T-helper 1 cell (primary cell): ENCODE results near the gene RBM28.
A peak's percentile ranks its signal among the peaks of the same experiment; 100 is the strongest.

Experiments
- DNase-seq, 5 donors: peaks; one replicate each; pipeline ENCODE4 v3.0.0-alpha.2; 2012 to 2020
- total RNA-seq, 4 donors: gene quantifications; one replicate each; lab custom pipeline; 2026; lab: John Stamatoyannopoulos, UW

Gene RBM28, protein sequence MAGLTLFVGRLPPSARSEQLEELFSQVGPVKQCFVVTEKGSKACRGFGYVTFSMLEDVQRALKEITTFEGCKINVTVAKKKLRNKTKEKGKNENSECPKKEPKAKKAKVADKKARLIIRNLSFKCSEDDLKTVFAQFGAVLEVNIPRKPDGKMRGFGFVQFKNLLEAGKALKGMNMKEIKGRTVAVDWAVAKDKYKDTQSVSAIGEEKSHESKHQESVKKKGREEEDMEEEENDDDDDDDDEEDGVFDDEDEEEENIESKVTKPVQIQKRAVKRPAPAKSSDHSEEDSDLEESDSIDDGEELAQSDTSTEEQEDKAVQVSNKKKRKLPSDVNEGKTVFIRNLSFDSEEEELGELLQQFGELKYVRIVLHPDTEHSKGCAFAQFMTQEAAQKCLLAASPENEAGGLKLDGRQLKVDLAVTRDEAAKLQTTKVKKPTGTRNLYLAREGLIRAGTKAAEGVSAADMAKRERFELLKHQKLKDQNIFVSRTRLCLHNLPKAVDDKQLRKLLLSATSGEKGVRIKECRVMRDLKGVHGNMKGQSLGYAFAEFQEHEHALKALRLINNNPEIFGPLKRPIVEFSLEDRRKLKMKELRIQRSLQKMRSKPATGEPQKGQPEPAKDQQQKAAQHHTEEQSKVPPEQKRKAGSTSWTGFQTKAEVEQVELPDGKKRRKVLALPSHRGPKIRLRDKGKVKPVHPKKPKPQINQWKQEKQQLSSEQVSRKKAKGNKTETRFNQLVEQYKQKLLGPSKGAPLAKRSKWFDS
- total RNA-seq: 23.6 to 59.4 (median 49.3) reads per million in 4 donors

DNA sequence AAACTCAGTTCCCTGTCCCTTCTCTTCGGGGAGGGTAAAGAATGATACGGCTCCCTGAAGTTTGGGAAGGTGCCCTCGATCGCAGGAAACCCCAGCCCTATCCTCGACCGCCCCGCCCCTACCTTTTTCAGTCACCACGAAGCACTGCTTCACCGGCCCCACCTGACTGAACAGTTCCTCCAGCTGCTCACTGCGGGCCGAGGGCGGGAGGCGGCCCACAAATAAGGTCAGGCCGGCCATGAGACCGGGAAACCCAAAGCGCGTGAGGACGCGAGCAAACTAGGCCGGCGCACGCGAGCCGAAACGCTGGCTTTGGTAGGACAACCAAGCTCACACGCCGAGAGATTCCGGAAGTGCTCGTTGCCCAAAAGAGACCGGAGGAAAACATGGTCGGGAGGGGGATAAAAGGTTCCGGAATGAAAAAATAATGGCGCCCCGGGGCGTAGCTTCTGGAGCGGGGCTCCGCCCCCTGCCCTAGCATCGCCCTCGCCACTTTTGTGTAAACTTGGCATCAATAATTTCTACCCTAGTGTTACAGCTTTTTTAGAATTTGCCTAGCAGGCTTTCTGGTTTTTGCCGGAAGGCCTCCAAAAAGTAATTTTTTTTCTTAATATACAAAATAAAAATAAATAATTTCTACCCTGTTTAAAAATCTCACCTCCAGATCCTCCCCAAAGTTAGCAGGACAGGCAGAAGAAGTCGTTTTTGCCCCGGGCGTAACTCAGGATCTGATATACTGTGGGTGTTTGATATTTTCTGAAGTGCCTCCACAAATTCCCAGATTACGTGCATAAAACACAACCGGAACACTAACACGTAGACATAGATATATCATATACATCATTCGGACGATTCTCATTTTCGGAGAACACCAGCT lies at the start of gene RBM28:
Gene RBM28, minus strand, starts transcription at position 355 of the 877 bp plus-strand sequence. Its CDS starts 115 bp downstream, at position 240.
- DNase-seq: peak; percentile 58 to 90 (median 74)

DNA sequence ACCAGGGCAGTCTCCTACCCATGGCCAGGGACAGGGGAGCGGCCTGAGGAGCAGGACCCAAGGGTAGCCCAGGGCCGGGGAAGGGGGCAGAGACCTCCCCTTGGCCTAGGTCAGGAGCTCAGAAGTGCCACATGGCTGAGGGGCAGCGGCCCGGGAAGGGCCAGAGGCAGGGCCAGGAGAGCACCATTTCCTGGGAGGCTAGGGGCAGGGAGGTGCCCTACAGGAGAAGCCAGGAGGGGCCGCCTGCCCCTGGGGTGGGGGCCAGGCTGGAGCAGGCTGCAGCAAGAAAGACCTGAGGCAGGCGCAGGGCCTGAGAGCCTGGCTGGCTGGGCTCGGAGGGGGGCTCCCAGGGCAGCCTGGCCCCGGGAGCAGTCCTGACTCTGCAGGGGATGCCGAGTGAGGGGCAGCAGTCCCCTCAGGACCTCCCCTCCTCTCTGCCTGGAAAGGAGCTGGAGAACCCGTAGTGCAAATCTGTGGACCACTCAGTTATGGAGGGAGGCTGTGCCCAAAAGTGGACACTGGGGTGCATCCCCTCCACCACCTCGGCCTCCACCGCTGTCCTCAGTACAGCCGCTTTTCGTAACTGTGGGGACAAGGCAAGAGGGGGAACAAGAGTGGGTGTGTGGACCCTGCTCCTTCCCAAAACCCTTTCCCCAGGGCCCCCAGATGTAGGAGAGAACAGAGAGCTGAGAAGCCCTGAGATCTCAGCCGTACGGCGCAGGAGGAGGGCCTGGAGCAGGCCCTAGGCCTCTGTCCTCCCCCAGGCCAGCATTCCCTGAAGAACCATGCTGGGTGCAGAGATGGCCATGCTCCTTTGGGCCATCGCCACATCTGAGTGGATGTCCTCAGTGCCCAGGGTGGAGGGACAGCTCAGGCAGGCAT lies 49.0 kb upstream of the RBM28 start:
- no peak for DNase-seq

DNA sequence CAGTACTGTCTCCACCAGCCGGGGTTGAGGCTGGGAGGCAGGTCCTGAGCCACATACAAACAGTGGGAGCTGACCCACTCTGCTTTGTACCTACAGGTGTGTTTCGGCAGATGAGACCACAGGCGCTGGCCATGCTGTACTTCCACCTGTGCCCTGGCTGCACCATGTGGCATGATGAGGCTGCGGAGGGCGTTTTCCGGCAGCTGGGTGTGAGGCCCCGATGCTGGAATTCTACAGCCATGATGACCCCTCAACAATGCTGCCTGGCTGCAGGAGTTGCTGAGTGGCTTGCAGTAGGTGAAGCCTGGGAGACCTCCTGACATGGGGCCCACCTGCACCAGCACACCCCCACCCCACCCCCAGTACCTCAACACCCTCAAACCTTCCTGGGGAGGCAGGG lies 48.1 kb upstream of the RBM28 start:
- DNase-seq: no peak

DNA sequence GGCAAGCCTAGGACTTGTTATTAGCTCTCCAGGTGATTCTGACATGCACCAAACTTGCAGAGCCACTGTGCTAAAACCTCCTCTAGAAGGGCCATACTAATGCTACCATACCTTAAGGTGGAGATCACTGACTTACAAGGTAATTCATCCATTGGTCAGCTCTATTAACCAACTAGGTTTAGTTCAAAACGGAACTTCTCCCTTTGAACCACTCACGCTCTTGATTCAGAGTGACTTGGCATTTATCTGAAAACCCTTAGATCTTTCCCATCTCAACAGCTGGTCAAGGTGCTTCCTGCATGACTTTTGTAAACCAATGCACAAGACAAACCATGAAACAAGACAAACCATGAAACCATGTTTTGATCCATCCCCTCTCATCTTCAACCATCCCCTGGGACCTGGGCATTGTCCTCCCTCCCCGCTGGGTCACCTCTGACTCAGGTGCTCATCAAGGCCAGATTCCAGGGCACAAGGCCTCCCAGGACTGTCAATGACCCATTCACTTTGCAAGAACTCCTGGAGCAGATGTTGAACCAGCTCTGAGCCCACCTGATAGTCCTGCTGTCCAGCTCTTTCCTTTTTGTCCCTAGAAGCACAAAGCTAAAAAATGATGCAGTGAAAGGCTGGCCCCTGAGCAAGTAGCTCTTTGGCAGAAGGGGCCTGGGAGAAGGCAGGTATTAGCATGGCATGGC lies 47.3 kb upstream of the RBM28 start:
- no peak for DNase-seq

DNA sequence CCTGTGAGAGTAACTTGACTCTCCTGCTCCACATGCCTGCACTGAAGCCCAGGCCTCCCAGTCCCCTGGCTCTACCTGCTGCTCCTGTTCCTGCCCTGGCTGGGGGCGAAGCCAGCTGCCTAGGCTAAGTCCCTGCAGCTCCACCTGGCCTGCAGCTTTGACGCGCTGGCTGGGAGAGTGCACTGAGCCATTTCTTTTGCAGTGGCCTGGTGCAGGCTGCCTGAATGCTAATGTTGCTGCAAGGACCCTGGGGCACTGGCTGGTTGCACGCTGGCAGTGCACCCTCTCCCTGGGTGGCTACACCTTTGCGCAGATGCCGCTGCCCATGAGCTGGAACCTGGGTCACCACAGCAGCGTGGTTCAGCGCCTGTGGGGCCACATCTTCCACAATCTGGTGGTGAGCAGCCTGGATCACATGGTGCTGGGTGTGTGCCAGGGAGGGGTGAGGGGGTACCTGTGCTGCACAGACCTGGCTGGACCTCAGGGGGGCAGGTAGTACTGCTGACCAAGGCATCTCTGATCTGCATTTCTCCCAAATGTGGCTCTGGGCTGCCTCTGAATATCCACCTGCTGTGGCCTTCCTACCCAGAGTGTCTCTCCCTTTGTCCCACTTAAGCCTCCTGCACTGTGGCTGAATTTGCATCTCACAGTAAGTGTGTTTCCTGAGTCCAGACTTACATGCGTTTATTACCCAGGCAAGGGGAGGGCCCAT lies 46.1 kb upstream of the RBM28 start:
- no peak for DNase-seq

DNA sequence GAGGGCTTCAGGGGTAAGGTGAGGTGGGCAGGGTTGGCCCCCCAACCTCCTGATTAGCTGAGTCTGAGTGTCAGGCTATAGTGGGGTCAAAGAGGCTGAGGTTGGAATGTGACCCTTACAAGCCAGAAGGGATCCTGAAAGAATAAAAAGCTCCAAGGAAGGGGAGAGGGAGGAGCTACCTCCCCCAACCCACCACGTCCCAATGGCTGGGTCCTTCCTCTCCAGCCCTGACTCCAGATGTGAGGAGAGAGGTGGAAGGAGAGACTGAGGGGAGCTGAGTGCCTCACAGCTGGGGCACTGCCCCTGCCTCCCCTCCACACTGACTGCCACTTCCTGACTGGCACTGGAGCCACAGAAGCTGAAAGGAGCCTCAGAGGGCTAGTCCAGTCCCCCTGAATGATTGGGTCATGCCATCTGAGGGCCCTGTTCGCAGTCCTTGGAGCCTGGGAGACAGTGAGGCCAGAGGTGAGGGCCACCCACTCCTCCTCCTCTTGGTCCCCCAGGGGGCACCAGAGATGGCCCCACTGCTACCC lies 45.4 kb upstream of the RBM28 start:
- DNase-seq: no peak

DNA sequence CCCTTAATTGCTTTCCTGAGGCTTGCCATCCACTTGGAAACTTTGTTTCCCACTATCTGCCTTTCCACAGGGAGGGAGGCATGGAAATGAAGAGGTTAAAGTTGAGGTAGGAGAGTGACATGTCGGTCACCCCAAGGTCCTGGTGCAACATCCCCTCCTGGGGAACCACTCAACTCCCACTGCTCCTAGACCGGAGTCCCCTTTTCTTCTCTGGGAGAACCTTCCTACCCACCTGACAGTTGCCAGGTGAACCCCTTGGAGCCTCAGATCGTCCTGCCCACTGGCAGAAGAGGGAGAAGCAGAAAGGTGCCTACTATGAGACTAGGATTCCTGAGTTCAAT lies 44.4 kb upstream of the RBM28 start:
- DNase-seq: no peak

DNA sequence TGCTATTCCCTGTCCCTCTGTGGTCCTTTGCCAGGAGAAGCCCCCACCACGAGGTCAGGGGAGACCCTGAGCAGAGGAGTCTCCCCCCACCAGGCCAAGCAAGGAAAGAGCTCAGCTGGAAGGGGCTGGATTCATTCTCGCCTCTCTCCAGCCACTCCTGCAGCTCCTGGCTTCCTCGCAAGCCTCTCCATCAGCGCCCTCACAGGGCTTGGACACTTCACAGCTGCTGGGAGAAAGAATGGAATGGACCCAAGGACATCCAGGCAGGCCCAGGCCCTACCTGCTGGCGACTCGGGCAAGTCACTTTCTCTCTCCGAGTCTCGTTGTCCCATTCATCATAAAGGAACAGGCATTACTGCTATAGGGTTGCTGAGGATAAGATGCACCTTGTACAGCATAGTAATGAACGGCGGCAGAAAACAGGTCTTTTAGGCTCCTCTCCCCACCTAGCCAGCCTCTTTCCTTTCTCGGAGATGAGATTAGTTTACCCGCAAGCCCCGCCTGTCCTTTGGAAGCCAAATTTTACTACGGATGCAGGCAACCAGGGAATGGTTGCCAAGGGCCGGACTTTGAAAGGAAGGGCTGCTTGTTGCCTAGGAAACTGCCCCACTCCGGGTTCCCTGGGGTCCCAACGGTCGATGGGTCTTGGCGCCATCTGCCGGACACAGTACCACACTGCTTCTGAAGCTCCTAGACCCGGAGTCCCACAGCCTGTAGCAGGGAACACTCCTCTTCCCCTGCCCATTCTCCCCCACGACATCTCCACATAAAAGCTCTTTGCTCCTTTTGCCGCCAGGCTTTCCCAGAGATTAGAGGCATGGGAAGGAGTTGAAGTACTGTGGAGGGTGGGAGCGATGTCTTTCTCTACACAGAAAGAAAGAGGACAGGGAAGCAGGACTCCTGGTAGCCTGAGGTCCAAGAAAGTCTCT lies 43.8 kb upstream of the RBM28 start:
- peak in 4 of 5 donors; percentile 33 to 58 (median 42) for DNase-seq

DNA sequence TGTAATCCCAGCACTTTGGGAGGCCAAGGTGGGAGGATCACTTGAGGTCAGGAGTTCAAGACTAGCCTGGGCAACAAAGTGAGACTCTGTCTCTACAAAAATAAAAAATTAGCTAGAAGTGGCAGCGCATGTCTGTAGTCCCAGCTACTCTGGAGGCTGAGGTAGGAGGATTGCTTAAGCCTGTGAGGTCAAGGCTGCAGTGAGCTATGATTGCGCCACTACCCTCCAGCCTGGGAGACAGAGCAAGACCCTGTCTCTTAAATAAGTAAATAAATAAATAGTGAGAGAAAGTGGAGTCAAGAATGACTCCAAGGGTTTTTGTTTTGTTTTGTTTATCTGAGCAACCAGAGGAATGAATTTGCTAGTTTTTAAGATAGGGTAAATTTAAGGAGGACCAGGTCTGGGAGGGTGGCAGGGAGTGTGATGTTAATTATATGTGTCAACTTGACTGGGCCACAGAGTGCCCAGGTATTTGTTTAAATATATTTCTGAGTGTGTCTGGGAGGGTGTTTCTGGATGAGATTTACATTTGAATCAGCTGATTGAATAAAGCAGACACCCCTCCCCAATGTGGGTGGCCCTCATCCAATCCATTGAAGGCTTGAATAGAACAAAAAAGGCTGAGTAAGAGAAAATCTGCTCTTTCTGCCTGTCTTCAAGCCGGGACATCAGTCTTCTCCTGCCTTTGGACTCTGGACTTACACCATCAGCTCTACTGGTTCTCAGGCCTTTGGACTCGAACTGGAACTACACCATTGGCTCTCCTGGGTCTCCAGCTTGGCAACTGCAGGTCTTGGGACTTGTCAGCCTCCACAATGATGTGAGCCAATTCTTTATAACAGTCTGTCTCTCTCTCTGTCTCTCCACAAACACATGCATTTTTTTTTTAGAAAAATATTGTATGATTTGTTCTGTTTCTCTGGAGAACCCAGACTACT lies 42.5 kb upstream of the RBM28 start:
- DNase-seq: no peak

DNA sequence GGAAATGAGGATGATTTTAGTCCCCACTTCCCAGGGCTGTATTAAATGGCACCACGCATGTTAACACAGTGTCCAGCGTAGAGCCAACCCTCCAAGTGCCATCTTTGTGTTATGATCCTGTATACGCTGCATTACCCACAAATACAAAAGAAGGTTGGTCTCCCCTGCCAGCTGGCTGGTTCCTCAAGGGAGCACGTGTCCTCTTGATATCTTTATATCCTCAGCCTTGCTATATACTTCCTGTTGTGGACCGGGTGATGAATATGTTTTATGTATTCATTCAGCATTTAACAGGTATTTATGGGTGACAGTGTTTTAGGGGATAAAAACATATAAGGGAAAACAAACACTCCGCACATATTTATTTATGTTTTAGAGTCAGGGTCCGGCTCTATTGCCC lies 41.0 kb upstream of the RBM28 start:
- DNase-seq: no peak

DNA sequence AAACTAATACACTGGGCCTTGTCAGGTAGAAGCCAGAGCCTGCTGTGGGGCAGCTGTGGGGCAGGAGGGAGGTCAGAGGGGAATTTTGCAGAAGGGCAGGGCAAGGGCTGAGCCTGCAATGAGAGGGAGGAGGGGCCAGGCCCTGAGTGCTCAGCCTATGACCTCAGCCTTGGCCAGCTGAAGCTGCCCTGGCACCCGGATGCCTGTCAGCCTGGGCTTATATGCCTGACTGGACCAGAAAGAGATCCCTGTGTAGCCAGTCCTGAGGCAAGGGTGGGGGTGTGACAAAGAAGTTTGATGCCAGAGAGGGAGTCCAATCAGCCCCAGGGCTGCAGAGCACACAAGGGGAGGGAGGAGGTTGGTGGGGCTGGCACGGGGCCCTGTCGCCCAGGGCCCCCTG lies 40.1 kb upstream of the RBM28 start:
- no peak for DNase-seq

DNA sequence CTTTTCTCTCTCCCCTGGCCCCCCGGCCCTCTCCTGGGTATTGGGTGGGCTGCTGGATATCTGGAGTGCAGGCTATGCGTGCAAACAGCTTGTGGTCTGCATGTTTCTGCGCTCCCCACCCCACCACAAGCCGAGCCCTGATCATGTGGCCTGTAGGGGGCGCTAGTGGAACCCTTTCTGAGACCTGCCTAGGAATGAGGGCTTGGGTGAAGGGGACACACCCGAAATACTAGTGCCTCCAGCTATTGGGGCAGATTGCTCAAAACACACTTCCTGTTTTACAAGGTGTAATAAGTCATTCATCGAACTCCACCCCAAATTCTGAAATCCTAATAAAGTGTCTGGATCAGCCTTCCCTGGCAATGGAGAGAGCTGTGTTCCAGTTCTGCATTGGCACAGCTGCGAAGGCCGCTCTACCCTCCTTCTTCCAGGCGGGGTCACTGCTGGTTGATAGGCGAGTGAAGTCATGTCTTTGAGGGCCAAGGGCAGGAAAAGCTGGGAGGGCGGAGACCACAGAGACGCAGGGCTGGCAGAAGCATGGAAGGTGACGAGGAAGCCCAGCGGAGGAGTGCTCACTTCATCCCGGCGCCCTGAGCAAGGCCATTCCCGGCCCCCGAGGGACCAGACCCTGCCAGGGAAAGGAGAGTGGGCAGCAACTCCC lies 37.6 kb upstream of the RBM28 start:
- DNase-seq: peak in 1 of 5 donors; percentile 18

DNA sequence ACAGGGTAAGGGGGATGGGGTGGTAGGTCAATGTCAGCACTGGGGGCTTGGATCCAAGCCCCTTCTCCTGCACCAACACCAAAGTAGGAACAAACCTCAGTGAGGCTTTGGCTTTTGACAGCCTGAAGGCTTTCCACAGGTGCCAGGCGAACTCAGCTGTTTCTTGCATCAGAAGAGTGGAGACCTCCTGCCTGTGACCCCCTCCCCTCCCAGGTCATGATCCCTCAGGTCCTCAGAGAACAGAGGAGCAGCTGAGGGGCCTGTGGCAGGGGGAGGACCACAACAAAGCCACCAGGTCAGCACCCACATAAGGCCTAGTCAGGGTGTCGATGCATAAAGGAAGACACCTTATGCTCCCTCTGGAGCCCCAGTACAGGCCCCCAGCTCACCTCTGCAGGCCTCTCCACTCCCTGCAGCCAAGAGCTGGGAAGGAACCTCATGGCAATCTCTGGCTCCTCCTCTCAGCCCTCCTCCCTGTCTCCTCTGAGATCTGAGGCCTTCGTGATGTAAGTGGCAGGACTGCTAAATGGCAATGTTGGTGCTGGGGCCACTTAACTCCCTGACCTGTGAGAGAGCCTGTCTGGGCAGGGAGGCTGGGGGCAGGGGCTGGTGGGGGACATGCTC lies 36.9 kb upstream of the RBM28 start:
- DNase-seq: no peak

DNA sequence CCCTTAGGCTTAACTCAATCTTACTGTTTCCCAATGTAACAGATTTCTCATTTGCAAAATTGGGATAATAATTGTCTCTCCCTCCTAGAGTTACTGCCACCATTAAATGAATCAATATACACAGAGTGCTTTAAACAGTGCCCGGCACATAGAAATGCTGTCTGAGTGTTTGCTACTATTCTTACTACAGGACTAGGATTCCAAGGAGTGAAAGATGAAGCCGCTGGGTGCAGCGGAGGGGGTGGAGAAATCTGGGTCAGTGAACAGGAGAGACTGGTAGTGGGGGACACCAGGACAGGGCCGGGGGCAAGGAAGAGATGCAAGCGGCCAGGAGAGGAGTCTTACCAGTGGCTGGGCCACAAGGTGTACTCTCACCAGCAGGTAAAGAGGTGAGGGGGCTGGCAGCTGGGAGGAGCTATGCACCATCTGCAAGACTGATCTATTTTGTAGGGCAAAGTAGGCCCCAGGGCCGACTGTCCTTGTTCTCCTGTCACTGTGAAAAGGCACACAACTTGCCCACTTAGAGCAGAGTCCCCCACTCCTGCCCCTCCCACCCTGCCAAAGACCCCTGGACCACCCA lies 36.3 kb upstream of the RBM28 start:
- no peak for DNase-seq

DNA sequence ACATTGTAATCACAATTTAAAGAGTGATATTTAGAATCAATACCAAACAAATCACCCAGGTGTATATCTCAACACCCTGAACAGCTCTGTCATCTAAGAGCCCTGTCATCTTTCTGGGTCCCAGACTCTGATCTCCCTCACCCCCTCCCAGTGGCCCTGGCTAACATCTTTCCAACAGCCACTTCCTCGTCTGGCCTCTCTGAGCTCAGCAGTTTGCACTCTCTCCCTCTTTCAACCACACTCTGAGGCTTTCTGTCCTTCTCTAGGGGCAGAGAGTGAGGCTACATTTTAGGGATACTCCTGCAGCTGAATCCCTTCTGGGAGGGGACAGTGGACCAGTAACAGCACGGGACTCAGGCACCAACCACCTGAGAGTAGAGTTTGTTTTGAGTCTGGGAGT lies 34.9 kb upstream of the RBM28 start:
- DNase-seq: no peak

DNA sequence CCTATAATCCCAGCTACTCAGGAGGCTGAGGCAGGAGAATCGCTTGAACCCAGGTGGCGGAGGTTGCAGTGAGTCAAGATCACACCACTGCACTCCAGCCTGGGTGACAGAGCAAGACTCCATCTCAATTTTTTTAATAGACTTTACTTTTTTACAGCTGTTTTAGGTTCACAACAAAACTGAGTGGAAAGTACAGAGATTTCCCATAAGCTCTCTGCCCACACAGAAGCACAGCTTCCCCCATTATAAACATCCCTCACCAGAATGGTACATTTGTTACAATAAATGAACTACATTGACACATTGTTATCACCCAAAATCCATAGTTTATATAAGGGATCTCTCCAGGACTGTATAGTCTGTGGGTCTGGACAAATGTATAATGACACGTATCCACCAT lies 32.4 kb upstream of the RBM28 start:
- no peak for DNase-seq

DNA sequence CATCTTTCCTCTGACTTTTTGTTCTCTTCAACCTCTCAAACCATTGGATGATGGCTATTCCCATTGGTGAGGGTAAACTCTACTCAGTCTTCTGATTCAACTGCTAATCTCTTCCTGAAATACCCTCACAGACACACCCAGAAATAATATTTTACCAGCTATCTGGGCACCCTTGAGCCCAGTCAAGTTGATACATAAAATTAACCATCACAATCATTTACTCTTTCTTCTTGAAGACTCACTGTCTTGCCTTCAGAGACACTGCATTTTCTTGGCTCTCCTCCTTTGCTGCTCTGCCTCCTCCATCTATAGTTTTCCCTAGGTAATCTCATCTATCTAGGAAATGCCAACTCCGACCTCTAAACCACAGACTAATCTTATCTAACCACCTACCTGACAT lies 30.3 kb upstream of the RBM28 start:
- no peak for DNase-seq
